GM21825 (cell line): ENCODE measurements around the gene CEP43.

Experiments
- ATAC-seq: cut with Tn5 transposase; IDR thresholded peaks from one replicate; pipeline ENCODE4 v1.9.1; 2021; ENCODE audit warnings: mild to moderate bottlenecking, moderate library complexity; ENCODE audit not compliant: unreplicated experiment

CEP43 gene

GRCh38 chr6:166999145-166999883 lies at the start of gene CEP43:
CEP43 (plus strand) TSS chr6:166999397; CDS start chr6:166999413, 16 bp downstream.
- peak; percentile 87 for ATAC-seq

GRCh38 chr6:166949528-166950442 lies 49.4 kb upstream of the CEP43 start:
- peak; percentile 0 for ATAC-seq

- peak; percentile 39 for ATAC-seq
Observed at GRCh38 chr6:166950443-166950821, 48.8 kb upstream of the CEP43 start.

- peak; percentile 93 for ATAC-seq
Observed at GRCh38 chr6:166950892-166951669, 48.1 kb upstream of the CEP43 start.

- ATAC-seq: no peak
Observed at GRCh38 chr6:166951670-166952060, 47.5 kb upstream of the CEP43 start.

GRCh38 chr6:166952121-166952520 lies 47.1 kb upstream of the CEP43 start:
- no peak for ATAC-seq

- ATAC-seq: no peak
Observed at GRCh38 chr6:166952567-166953486, 46.4 kb upstream of the CEP43 start.

GRCh38 chr6:166954118-166954713 lies 45.0 kb upstream of the CEP43 start:
- no peak for ATAC-seq

- no peak for ATAC-seq
Observed at GRCh38 chr6:166955121-166955864, 43.9 kb upstream of the CEP43 start.

GRCh38 chr6:166955865-166956443 lies 43.2 kb upstream of the CEP43 start:
- no peak for ATAC-seq

GRCh38 chr6:166956444-166957086 lies 42.6 kb upstream of the CEP43 start, which contains the start of gene RNASET2:
RNASET2 (minus strand) TSS chr6:166956550; CDS start chr6:166956182, 368 bp downstream.
- peak; percentile 55 for ATAC-seq

- peak; percentile 46 for ATAC-seq
Observed at GRCh38 chr6:166957087-166957804, 42.0 kb upstream of the CEP43 start.

- no peak for ATAC-seq
Observed at GRCh38 chr6:166957805-166958076, 41.5 kb upstream of the CEP43 start.

- ATAC-seq: peak; percentile 22
Observed at GRCh38 chr6:166958926-166959861, 40.0 kb upstream of the CEP43 start.

- no peak for ATAC-seq
Observed at GRCh38 chr6:166959911-166960608, 39.1 kb upstream of the CEP43 start.

- ATAC-seq: no peak
Observed at GRCh38 chr6:166960609-166960978, 38.6 kb upstream of the CEP43 start.
